H9 (cell line): ENCODE measurements around the gene CDH4. TPM values are rescaled to one million over a fixed set of nuclear protein-coding genes. Genes with fewer than 3 reads are reported as not detected.

Experiments
- DNase-seq: peaks from one replicate; pipeline ENCODE4 v3.0.0-alpha.2; 2017
- H2AFZ ChIP-seq: one replicate; pipeline ENCODE4 v1.6.1; 2013; ENCODE audit warnings: mild to moderate bottlenecking, low read length, control low read depth, moderate library complexity
- H2AK5ac ChIP-seq: 2 replicates; pipeline ENCODE4 v1.6.1; 2013; ENCODE audit warnings: low read length, control low read depth, mixed read lengths; ENCODE audit not compliant: insufficient read length
- H2BK120ac ChIP-seq: one replicate; pipeline ENCODE4 v1.6.1; 2013; ENCODE audit warnings: low read depth, mild to moderate bottlenecking, low read length, control low read depth, inconsistent platforms; ENCODE audit not compliant: poor library complexity, severe bottlenecking
- H2BK12ac ChIP-seq: 2 replicates; pipeline ENCODE4 v1.6.1; 2013; ENCODE audit warnings: low read length, control low read depth, mixed read lengths, low read depth; ENCODE audit not compliant: insufficient read length
- H2BK15ac ChIP-seq: 2 replicates; pipeline ENCODE4 v1.6.1; 2013; ENCODE audit warnings: low read depth, low read length, control low read depth
- H2BK20ac ChIP-seq: one replicate; pipeline ENCODE4 v1.6.1; 2013; ENCODE audit warnings: low read depth, mild to moderate bottlenecking, low read length, control low read depth, inconsistent platforms; ENCODE audit not compliant: poor library complexity, severe bottlenecking
- H2BK5ac ChIP-seq: 2 replicates; pipeline ENCODE4 v1.6.1; 2013; ENCODE audit warnings: low read length, control low read depth, mixed read lengths; ENCODE audit not compliant: insufficient read length
- H3K14ac ChIP-seq: 2 replicates; pipeline ENCODE4 v1.6.1; 2013; ENCODE audit warnings: low read length, control low read depth; ENCODE audit not compliant: insufficient read depth
- H3K18ac ChIP-seq: 2 replicates; pipeline ENCODE4 v1.6.1; 2013; ENCODE audit warnings: low read depth, mild to moderate bottlenecking, mixed read lengths, low read length, control low read depth; ENCODE audit not compliant: insufficient read length
- H3K23ac ChIP-seq: 2 replicates; pipeline ENCODE4 v1.6.1; 2013; ENCODE audit warnings: low read length, control low read depth, mixed read lengths, low read depth; ENCODE audit not compliant: insufficient read length
- H3K23me2 ChIP-seq: 2 replicates; pipeline ENCODE4 v1.6.1; 2013; ENCODE audit warnings: low read depth, mild to moderate bottlenecking, mixed read lengths, low read length, control low read depth; ENCODE audit not compliant: insufficient read length, poor library complexity, severe bottlenecking
- H3K27ac ChIP-seq: 2 replicates; pipeline ENCODE4 v1.5.1; 2013; ENCODE audit warnings: low read length, control low read depth, mixed read lengths, low read depth; ENCODE audit not compliant: insufficient read length
- H3K27me3 ChIP-seq: 2 replicates; pipeline ENCODE4 v1.6.1; 2013; ENCODE audit warnings: low read length, control low read depth, inconsistent platforms; ENCODE audit not compliant: insufficient read depth
- H3K4ac ChIP-seq: 2 replicates; pipeline ENCODE4 v1.6.1; 2013; ENCODE audit warnings: low read depth, mild to moderate bottlenecking, control low read depth, inconsistent platforms, low read length, moderate library complexity
- H3K4me1 ChIP-seq: 2 replicates; pipeline ENCODE4 v1.6.1; 2013; ENCODE audit warnings: low read length, control low read depth, inconsistent platforms; ENCODE audit not compliant: insufficient read depth
- H3K4me2 ChIP-seq: 2 replicates; pipeline ENCODE4 v1.6.1; 2013; ENCODE audit warnings: low read length, control low read depth, mixed read lengths; ENCODE audit not compliant: insufficient read length, insufficient read depth
- H3K56ac ChIP-seq: 2 replicates; pipeline ENCODE4 v1.6.1; 2013; ENCODE audit warnings: low read depth, mild to moderate bottlenecking, mixed read lengths, low read length, control low read depth; ENCODE audit not compliant: insufficient read length
- H3K79me1 ChIP-seq: 2 replicates; pipeline ENCODE4 v1.6.1; 2013; ENCODE audit warnings: low read depth, mild to moderate bottlenecking, moderate library complexity, low read length, control low read depth, inconsistent platforms; ENCODE audit not compliant: insufficient read depth, poor library complexity, severe bottlenecking
- H3K79me2 ChIP-seq: 2 replicates; pipeline ENCODE4 v1.6.1; 2013; ENCODE audit warnings: low read length, control low read depth, inconsistent platforms; ENCODE audit not compliant: insufficient read depth
- H3K9ac ChIP-seq: 2 replicates; pipeline ENCODE4 v1.6.1; 2013; ENCODE audit warnings: low read length, control low read depth, mixed read lengths; ENCODE audit not compliant: insufficient read length; ENCODE audit errors: extremely low read depth
- H3K9me3 ChIP-seq: one replicate; pipeline ENCODE4 v1.6.1; 2013; ENCODE audit warnings: low read depth, low read length, inconsistent platforms; ENCODE audit not compliant: control insufficient read depth
- H3T11ph ChIP-seq: one replicate; pipeline ENCODE4 v1.6.1; 2013; ENCODE audit warnings: mild to moderate bottlenecking, low read length, control low read depth, inconsistent platforms
- H4K20me1 ChIP-seq: one replicate; pipeline ENCODE4 v1.6.1; 2013; ENCODE audit not compliant: control insufficient read depth, insufficient read length, insufficient read depth
- H4K5ac ChIP-seq: 2 replicates; pipeline ENCODE4 v1.6.1; 2013; ENCODE audit warnings: low read depth, mild to moderate bottlenecking, mixed read lengths, low read length, control low read depth; ENCODE audit not compliant: insufficient read length
- H4K8ac ChIP-seq: replicated peaks from 2 replicates; pipeline ENCODE4 v1.6.1; 2013; ENCODE audit warnings: low read length, control low read depth, mixed read lengths, low read depth; ENCODE audit not compliant: insufficient read length
- H4K91ac ChIP-seq: 2 replicates; pipeline ENCODE4 v1.6.1; 2013; ENCODE audit warnings: low read depth, mild to moderate bottlenecking, moderate library complexity, mixed read lengths, low read length, control low read depth; ENCODE audit not compliant: insufficient read length
- H3K27ac Mint-ChIP-seq, 3 experiments: 2 replicates in 2 of 3; 3 replicates in 1 of 3; pipeline ENCODE4 v1.8.0; 2020 to 2021; ENCODE audit warnings: mixed read lengths in 3 of 3, mild to moderate bottlenecking in 1 of 3, moderate library complexity in 1 of 3
- H3K27me3 Mint-ChIP-seq: 2 replicates; pipeline ENCODE4 v1.8.0; 2021; ENCODE audit warnings: low read depth, mild to moderate bottlenecking, moderate library complexity, mixed read lengths
- H3K36me3 Mint-ChIP-seq, 3 experiments: 2 replicates in 2 of 3; 3 replicates in 1 of 3; pipeline ENCODE4 v1.8.0; 2020 to 2021; ENCODE audit warnings: low read depth in 3 of 3, mixed read lengths in 3 of 3; ENCODE audit not compliant: insufficient read depth in 1 of 3
- H3K4me1 Mint-ChIP-seq, 2 experiments: 2 replicates each; pipeline ENCODE4 v1.8.0; 2020; ENCODE audit warnings: mixed read lengths in 2 of 2
- H3K4me3 Mint-ChIP-seq, 2 experiments: 2 replicates in 1 of 2; 3 replicates in 1 of 2; pipeline ENCODE4 v1.8.0; 2020 to 2021; ENCODE audit warnings: mild to moderate bottlenecking in 2 of 2, mixed read lengths in 2 of 2, moderate library complexity in 1 of 2
- H3K9me3 Mint-ChIP-seq, 2 experiments: 2 replicates in 1 of 2; 3 replicates in 1 of 2; pipeline ENCODE4 v1.8.0; 2020; ENCODE audit warnings: mild to moderate bottlenecking in 2 of 2, mixed read lengths in 2 of 2, moderate library complexity in 1 of 2
- WGBS: extraction: QIAGEN DNeasy Blood & Tissue Kit; methylation state at CpG from one replicate; pipeline ENCODE4 v1.1.7; 2013; ENCODE audit warnings: missing lambda C conversion rate, low lambda C conversion rate, mixed read lengths; ENCODE audit not compliant: insufficient read length; ENCODE audit errors: extremely low coverage; 5-methylcytosine and 5-hydroxymethylcytosine counted together
- total RNA-seq: library from RNA; stranded (reverse); gene quantifications from 2 replicates; pipeline ENCODE4 v1.2.1, GENCODE V29; 2021
- TF ChIP-seq, protein P1 (sequence below): fragments of 200-600 bp; sonication (generic); conservative IDR thresholded peaks from 3 replicates; pipeline ENCODE4 v1.8.0; 2021; ENCODE audit warnings: antibody characterized with exemption, mild to moderate bottlenecking

Gene CDH4
- total RNA-seq, 1 experiment from 2014 or later = 3.0 TPM

DNA sequence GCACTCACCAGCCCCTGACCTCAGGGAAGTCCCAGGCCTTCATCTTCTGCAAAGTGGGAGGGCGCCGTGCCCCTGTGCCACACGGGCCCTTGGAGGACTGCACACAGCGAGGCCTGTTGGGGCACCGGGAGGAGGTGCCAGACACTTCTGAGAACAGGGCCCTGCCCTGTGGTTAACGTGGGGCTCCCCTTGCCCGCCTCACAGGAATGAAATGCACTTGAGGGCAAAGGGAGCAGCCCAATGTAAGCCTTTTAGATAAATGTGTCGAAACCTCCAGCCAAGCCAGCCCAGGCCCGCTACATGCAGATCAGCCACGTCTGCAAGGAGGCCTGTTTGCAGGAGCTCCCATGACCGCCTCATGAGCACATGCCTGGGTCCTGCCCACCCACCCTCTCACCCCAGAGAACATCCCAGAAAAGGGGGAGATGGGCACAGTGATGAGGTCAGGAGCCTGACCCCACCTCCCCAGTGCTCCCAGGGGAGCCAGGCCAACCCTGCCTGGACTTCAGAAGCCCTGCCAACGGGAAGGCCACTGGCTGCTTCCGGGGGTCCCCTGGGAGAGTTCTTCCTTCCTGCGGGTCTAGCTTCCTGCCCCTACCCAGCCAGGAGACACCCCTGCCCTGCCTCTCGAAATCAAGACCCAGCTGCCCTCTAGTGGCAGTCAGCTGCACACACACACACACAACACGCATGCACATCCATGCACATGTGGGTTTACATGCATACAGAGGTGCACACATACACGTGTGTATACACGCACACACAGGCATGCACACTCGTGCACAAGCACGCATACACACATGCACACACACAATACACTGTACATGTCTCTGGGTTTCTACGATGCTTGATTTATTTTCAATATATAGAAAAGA is 634.9 kb downstream of the CDH4 start:
- Histone ChIP-seq H3K4me1 (no peaks in the 10 kb centered on the region), H4K8ac (no peak overlapping the region), H3K79me2 (no peaks in the 10 kb centered on the region), H4K5ac (no peak overlapping the region), H2BK120ac (no peak overlapping the region), H3K79me1 (no peaks in the 10 kb centered on the region), H3T11ph (no peak overlapping the region), H2BK15ac (no peak overlapping the region), H3K9me3 (no peaks in the 10 kb centered on the region), H3K56ac (no peak overlapping the region), H4K91ac (no peak overlapping the region), H2BK20ac (no peak overlapping the region), H2BK5ac (no peak overlapping the region), H3K9ac (no peak overlapping the region), H3K4ac (no peak overlapping the region), H2AFZ (no peak overlapping the region), H3K27ac (no peak overlapping the region), H3K4me2 (no peak overlapping the region), H2AK5ac (no peak overlapping the region), H3K23ac (no peak overlapping the region), H4K20me1 (peaks cover 3% of the 10 kb centered on the region), H3K18ac (no peak overlapping the region), H3K14ac (no peak overlapping the region; the same call in 1 of the 2 replicates), H3K27me3 (peaks cover 2% of the 10 kb centered on the region; the same call in 1 of the 2 replicates), H2BK12ac (no peak overlapping the region), H3K23me2 (no peaks in the 10 kb centered on the region)
- Mint-ChIP-seq H3K4me3 (no peak overlapping the region; a peak in 1 of 5 replicates), H3K4me1 (peaks cover 2 to 9% of the 10 kb centered on the region in 2 experiments; a peak in 3 of 4 replicates), H3K27ac (no peak overlapping the region), H3K27me3 (peaks cover 41% of the 10 kb centered on the region), H3K9me3 (peaks cover 14 to 18% of the 10 kb centered on the region in 2 experiments), H3K36me3 (no peaks in the 10 kb centered on the region; a peak in 1 of 7 replicates)
- DNase-seq = peak; percentile 75
- TF ChIP-seq, protein P1, sequence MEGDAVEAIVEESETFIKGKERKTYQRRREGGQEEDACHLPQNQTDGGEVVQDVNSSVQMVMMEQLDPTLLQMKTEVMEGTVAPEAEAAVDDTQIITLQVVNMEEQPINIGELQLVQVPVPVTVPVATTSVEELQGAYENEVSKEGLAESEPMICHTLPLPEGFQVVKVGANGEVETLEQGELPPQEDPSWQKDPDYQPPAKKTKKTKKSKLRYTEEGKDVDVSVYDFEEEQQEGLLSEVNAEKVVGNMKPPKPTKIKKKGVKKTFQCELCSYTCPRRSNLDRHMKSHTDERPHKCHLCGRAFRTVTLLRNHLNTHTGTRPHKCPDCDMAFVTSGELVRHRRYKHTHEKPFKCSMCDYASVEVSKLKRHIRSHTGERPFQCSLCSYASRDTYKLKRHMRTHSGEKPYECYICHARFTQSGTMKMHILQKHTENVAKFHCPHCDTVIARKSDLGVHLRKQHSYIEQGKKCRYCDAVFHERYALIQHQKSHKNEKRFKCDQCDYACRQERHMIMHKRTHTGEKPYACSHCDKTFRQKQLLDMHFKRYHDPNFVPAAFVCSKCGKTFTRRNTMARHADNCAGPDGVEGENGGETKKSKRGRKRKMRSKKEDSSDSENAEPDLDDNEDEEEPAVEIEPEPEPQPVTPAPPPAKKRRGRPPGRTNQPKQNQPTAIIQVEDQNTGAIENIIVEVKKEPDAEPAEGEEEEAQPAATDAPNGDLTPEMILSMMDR = peak; percentile 84
- no CpG with 5 or more reads among the region's 21 CpGs for WGBS
